Vagina (tissue), 2 donors: ENCODE measurements around the gene ERCC2.

Experiments used
- POLR2A ChIP-seq, 2 donors: fragments of 450-650 bp; IDR thresholded peaks; one replicate each; pipeline ENCODE4 v1.6.1; 2017; ENCODE audit warnings: antibody characterized with exemption in 2 of 2, mild to moderate bottlenecking in 2 of 2, moderate library complexity in 2 of 2
- POLR2AphosphoS5 ChIP-seq, 2 donors: sonication (generic); formaldehyde crosslinking; IDR thresholded peaks; one replicate each; pipeline ENCODE4 v1.9.0; 2017; ENCODE audit warnings: antibody characterized with exemption in 2 of 2, mild to moderate bottlenecking in 2 of 2, low read depth in 1 of 2; ENCODE audit not compliant: insufficient read depth in 1 of 2
- TF ChIP-seq, protein P1 (sequence below), 3 experiments: fragments of 450-650 bp in 2 of 3; fragments of 200-600 bp in 1 of 3; sonication (generic) in 1 of 3; IDR thresholded peaks; one replicate each; pipeline ENCODE4 v1.5.1; 2017 to 2019; ENCODE audit warnings: antibody characterized with exemption in 3 of 3, mild to moderate bottlenecking in 2 of 3, moderate library complexity in 2 of 3

DNA sequence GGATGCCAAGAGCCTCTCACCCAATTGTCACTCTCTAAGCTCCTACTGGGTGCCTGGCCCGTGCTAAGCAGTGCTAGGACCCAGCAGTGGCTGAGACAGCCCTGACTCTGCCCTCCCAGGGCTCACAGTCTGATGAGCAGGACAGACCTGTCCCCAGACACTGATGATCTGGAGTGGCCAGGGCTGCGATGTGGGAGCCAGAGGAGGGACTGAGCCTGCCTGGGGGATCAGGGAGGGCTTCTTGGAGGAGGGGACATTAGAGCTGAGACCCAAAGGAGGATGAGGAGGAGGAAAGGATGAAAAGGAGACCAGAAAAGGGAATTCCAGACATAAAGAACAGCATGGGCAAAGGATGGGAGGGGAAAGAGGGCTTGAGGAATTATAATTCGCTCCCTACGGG lies 46.8 kb upstream of the ERCC2 start:
- TF ChIP-seq, protein P1, sequence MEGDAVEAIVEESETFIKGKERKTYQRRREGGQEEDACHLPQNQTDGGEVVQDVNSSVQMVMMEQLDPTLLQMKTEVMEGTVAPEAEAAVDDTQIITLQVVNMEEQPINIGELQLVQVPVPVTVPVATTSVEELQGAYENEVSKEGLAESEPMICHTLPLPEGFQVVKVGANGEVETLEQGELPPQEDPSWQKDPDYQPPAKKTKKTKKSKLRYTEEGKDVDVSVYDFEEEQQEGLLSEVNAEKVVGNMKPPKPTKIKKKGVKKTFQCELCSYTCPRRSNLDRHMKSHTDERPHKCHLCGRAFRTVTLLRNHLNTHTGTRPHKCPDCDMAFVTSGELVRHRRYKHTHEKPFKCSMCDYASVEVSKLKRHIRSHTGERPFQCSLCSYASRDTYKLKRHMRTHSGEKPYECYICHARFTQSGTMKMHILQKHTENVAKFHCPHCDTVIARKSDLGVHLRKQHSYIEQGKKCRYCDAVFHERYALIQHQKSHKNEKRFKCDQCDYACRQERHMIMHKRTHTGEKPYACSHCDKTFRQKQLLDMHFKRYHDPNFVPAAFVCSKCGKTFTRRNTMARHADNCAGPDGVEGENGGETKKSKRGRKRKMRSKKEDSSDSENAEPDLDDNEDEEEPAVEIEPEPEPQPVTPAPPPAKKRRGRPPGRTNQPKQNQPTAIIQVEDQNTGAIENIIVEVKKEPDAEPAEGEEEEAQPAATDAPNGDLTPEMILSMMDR (IDR thresholded peaks at IDR 0.05), result no peak
- TF ChIP-seq POLR2A (IDR thresholded peaks at IDR 0.05) (no peak), POLR2AphosphoS5 (IDR thresholded peaks at IDR 0.05; ENCODE audit: insufficient read depth in 1 of 2, low read depth in 1 of 2) (no peak)
